HG03095 (cell line): Measurements from ENCODE around the gene CLDND2.
A peak's percentile ranks its signal among the peaks of the same experiment; 100 is the strongest.

Source experiments
- ATAC-seq: cut with Tn5 transposase; IDR thresholded peaks from one replicate; pipeline ENCODE4 v1.9.1; 2021; ENCODE audit warnings: moderate library complexity; ENCODE audit not compliant: unreplicated experiment

CLDND2 gene

DNA sequence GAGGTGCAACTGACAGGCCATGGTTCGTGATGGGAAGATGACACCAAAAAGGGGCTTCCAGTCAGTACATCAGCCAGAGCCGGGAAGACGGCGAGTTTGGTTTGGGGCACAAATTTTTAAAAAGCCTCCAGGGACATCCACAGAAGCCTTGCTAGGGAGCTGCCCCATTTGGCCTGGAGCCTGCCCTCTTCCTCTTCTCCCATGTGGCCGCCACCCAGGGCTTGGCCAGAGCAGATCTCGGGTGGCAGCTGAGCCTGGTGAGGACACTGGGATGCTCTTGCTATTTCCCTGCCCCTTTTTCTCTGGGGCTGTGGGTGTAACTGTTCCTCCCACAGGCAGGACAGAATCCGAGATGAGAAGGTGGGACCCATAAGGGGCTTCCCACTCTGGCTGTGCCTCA is 10.9 kb downstream of the CLDND2 start:
- no peak for ATAC-seq

DNA sequence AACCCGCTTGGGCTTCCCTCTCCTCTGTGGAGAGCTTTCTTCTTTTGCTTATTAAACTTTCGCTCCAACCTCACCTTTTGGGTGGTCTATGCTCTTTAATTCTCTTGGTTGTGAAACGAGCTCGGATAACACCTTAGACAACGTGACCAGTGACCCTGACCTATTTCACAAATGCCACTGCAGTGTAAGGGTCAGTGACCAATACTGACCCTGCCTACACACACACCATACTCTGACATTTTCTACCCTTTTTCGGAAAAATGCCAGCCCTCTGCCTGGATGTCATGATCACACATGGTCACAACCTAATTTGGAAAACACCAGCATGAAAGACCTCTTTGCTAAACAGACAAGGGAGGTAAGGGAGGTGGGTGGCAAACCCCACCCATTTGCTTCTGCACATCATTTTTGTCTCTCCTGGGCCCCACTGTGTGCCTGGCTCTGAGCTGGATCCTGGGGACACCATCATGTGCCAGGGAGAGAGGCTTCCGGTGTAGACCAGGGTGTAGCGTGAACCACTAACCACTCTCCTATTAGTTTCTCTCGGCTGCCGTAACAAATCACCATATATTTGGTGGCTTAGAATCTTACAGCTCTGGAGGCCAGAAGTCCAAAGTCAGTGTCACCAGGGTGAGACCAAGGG is 12.5 kb downstream of the CLDND2 start:
- no peak for ATAC-seq

DNA sequence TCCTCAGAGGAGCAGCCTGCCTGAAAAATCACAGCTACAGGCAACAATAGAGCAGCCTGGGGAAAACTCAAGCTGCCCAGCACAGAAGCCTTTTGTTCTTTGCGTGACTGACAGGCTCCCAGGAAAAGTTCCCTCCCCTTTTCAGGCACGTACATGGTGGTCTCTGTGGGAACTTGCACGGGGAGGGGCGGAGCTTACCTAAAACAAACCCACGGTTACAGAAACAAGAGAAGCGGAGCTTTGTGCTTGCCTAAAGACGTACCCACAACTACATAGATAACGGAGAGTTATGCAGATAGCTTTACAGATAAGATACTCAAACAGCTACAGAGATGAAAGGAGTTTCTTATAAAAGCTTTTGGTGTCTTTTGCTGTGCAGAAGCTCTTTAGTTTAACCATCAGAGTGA is 14.1 kb downstream of the CLDND2 start:
- ATAC-seq: no peak

DNA sequence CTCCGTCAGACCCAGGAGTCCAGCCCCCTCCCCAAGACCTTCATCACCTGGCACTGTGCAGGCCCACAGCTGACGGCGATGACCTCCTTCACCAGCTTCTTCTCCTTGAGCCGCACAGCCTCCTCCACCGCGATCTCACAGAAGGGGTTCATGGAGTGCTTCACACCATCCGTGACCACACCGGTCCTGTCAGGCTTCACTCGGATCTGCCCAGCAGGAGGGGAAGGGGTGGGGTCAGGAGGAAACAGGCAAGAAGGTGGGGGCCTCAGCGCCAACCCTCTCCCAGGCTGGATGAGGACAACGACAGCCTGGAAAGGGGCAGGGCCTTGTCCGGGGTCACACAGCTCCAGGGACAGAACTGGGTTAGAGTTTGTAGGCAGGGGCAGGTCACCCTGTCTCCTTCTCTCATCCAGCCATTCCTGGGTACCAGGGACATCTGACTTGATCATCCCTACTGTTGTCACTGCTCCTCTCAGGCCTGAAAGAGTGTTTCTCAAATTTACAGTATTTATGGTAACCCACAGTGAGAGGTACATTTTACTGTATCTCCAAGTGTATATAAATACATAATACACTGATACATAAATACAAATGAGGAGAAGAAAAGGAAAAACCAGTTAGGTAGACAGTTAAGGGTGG is 14.6 kb downstream of the CLDND2 start:
- no peak for ATAC-seq

DNA sequence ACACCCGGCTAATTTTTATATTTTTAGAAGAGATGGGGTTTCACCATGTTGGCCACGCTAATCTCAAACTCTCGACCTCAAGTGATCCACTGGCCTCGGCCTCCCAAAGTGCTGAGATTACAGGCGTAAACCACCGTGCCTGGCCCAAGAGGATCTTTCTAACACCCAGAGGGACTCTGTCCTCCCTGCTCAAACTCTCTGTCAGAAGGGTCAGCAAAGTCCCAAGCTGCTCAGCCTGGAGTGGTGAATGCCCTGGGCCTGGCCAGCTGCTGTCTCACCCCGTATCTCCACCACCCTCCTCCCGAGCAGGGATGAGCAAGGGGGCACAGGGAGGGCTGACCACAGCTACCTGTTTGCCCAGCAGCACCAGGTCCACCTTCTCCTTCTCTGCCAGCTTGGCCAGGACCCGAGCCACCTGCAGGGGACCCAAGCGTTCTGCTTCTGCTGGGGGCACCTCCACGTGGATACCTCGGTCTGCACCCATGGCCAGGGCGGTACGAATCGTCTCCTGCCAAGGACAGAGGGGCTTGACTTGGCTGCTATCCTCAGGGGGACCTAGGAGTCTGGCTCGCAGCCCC is 15.9 kb downstream of the CLDND2 start:
- no peak for ATAC-seq

DNA sequence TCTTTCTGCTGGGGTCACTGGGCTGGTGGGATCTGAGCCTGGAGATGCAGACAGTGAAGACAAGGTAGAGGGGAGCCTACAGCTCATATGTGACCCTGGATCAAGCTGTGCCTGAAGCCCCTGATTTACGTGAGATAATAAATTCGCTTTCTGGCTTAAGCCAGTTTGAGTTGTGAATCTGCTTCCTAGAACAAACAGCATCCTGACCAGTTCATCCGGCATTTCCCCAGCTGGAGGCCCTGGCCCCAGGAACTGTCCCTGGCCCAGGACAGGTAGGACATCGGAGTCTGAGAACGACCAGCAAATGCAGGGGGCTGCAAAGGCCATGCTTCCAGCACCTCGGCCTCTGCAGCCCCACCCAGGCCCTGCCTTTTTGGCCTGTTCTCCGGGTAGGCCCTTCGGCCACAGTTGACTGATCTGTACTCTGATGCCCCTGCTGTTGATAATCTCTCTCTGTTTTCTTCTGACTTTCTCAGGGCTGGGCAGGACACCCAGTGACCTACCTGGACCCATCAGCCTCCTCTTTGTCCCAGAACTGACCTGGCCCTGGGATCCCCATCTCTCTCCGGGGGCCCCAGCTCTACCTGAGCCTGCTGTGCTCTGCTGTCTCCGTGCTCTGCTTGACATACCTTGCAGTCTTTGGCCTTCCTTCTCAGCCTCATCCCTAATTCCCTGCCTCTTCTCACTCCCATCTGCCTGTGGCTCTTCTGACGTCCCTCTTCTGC is 17.4 kb downstream of the CLDND2 start:
- ATAC-seq: no peak

DNA sequence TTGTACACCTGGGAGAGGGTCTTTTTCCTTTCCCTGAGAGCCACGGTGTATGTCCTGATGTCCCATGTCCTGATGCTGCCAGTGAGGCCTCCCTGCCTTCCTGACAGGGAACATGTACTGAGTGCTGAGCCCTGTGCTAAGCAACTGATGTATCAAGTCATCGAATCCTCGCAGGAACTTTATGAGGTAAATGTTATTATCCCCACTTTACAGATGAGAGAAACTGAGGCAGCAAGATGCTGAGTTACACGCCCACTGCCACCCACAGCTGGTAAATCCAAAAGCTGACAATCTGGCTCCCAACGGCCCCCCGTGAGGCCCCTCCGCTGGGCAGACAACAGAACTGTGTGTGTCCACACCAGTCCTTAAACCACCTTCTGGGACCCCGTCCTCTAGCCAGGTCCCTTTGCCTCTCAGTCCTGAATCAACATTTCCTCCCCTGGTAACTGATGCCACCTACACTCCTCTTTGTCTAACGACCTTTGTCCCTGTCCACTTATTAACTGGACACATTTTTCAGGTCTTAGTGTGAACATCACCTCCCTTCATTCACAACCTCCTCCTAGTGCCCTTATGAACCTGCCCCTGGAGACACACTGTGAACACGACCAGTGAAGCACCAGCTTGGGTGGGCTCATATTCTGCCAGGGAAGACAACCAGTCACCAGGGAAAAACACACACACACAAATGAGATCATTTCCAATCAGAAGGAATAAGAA is 21.4 kb downstream of the CLDND2 start:
- no peak for ATAC-seq

DNA sequence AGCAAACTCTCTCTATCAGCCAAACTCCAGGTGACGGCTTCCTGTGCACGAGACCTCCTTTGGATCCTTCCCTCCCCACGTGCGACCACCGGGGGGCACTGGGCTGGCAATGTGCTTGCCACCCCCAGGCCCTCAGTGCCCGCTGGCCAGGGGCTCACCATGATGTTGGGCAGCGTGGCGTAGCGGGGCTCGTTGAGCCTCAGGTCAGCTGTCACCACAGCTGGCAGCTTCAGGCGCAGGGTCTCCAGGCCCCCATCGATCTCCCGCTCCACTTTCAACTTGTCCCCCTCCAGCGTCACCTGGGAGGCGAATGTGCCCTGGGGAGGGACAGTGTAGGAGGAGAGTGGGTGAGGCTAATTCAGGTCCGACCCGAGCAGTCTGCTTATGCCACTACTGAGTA is 22.1 kb downstream of the CLDND2 start:
- ATAC-seq: no peak

DNA sequence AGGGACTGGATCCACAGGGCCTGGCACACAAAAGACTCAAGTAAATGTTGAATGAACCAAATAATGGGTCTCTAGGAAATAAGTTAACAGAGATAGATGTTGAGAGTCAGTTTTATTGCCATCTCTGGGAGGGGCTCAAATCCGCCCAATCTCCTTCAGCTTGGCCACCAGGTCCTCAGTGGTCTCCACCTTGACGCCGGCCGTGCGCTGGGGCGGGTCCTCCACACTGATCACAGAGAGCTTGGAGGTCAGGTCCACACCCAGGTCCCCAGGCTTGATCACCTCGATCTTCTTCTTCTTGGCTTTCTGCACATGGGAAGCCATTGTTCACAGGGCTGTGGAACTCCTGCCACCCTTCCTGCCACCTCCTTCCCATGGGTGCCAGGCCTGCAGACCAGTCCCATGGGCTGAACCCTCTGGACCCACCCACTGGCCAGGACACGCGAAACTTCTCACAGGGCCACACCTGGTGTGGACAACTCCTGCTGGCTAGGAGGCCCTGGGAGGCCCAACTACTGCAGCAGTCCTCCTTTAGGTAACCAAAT is 23.7 kb downstream of the CLDND2 start:
- ATAC-seq: no peak

DNA sequence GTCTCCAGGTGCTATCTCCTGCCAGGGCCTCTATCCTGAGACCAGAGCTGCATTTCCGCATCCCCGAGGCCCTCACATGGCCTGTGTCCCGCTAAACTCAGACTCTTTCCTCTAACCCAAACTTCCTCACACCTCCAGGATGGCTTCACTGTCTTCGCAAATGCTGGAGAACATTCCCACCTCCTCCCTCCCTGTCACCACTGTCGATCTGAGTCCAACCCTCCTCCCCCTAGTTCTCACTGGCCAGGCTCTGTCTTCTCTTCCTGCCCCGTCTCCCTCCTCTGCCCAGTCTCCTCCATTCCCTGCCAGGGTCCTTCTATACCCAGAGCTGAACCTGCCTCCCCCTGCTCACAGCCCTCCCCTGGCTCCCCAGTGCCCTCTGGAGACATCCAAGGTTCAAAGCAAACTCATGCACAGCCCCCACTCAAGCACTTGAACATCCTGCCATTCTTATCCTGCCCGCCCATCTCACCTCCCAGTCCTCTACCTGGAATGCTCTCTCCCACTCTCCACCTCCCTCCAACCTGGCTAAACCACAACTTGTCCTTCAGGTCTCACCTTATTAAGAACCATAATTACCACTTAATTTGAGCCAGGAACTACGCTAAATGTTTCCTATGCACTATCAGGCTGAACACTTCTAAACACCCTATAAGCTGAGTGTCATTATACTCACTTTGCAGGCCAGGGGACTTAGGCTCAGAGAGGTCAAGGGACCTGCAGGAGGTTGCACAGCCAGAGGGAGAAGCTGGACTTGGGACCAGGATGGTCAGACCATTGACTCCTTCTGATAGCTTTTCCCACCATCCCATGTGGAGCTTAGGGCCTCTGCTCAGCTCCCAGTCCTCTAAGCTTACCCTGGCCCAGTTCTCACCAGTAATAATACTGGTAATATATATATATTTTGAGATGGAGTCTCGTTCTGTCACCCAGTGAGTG is 25.9 kb downstream of the CLDND2 start:
- ATAC-seq: no peak

DNA sequence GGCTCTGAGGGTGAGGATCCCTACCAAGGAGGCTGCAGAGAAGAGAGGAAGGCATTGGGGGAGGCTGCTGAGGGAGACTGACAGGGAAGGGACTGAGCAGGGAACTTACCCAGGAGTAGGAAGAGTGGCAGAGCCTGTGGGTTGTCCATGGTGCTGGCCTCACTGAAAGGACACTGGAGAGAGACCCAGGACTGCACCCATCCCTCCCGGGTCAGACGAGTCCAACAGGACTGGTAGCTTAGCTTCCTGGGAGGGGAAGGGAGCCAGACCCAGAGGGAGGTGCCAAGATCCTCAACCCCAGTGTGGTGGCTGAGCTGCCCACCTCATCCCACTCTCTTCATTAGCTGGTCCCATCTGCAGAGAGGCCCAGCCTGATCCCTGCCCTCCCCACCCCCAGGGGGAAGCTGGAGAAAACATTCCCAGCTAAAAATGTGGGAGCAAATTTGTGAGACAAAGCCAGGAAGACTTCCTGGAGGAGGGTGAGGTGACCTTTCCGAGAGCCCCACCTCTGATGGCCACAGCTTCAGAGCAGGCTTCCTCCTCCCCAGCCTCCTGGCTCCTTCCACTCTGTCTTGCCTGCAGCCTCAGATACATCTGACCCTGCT is 26.7 kb downstream of the CLDND2 start, which contains the start of gene VSIG10L:
TSS of gene VSIG10L (minus strand) at position 164 of the 605 bp plus-strand sequence. CDS start at position 149, 15 bp downstream.
- ATAC-seq: no peak

DNA sequence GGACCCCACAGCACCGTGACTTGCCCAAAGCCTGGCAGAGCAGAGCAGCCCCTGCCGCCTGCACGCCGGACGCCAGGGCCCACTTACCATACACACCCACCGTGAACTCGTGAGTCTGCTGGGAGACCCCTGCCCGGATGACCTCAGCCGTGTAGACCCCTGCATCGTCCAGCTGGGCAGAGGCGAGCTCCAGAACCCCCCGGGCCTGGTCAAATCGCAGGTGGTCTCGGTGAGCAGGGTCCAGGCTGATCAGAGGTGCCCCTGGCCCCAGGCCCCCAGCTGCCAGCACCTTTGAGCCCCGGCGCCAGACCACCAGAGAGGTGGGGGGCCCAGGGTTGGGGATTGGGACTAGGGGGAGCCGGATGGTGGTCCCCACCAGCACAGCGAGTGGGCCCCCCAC is 27.7 kb downstream of the CLDND2 start:
- no peak for ATAC-seq

DNA sequence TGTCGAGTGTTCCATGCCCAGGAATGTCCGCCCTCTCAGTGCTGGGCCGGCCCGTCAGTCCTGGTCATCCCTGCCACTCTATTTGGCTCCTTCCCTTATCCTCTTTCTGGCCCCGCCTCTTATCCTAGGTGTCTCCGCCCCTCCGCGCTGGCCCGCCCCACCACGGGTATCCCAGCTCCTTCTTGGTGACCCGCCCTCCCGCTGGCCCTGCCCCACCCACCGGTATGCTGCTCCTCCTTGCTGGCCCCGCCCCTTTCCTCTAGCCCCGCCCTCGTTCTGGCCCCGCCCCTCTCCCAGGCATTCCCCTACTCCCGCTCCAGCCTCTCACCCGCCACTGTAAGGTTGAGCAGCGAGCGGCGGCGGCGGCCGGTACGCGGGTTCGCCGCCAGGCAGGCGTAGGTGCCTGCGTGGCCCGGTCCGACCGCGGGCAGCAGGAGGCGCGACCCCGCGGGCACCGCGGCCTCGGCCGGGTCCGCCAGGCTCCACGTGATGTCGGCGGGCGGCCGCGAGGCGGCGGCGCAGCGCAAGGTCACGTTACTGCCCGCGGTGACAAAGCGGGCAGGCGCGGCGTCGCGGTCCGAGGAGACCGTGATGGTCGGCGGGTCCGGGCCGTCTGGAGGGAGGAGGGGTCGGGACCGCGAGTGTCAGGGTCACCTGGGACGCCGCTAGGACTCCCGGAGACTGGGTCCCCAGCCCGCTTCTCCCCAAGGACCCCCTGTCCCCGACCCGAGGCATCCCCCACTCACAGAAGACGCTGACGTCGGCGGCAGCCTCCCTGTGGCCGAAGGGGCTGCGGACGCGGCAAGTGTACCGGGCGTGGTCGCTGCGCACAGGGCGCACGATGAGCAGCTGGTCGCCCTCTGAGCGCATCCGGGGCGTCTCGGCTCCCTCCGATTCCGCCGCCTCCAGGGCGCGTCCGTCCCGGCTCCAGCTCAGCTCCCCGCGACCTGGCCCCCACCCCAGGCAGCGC is 28.8 kb downstream of the CLDND2 start:
- no peak for ATAC-seq

DNA sequence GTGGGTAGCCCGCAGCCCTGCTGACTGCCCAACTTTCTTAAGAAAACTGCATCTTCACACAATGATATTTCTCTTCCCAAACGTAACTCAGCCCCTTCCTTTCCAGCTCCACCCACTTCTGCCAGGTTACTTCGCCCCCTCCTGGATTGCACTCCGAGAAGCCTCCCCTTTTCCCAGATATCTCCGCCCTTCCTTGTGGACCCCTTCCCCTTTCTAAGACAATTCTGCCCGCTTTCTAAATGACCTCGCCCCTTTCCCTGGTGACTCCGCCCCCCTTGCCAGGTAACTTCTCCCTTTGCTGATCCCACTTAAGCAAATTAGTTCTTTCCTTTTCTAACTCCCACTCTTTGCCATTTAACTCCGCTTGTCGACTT is 29.5 kb downstream of the CLDND2 start:
- ATAC-seq: no peak

DNA sequence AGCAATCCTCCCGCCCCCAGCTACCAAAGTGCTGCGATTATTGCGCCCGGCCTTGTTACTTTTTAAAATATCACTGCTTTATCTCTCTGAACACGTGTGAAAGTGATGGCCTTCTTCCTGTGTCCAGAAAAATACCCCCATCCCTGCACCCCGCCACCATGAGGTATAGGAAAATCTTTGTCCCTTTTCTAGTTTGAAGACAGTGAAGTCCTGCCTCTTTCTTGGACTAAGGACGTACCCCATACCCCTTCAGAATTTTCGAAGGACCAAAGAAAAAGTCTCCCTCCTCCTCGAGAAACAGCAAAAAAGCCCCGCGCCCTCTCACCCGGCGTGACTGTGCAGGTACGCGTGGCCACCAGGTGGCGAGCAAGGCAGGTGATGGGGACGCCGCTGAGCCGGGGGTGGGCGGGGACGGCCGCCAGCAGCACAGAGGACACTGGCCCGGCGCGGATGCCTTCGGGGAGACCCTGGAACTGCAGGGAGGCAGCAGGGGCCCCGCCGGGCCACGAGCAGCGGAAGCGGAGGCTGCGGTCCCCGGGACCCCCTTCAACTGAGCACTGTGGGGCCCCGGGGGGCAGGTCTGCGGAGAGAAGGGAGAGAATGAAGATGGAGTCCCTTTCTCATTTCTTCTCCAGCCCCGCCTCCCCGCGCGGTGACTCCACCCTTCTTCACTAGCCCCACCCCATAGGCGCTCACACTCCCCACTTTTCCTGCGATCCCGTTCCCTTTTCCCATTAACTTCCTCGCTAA is 30.1 kb downstream of the CLDND2 start:
- peak; percentile 55 for ATAC-seq

DNA sequence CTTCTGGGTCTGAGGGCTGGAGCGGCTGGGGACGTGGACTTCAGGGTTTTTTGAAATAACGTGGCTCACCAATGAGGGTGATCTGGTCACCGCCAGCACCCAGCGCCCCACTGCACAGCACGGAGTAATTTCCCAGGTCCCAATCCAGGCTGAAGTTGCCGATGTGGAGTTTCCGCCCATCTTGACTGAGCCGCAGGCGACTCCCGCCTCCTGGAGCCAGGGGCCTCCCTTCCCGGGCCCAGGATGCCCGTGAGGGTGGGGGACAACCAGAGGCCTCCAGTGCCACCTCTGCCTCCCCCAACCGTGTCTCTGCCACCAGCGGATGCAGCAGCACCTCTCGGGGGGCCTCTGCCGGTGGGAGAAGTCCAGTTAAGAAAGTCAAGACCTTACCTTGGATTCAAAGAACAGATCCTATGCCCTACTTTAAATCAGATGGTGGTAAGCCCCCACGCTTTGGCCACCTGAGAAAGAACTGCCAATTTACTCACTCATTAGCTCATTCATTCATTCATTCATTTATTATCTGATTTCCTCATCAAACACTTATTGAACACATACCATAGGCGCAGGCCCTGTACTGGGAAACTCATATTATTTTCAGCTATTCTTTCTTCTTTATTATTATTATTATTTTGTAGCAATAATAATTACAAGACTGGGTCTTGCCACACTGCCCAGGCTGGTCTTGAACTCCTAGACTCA is 30.8 kb downstream of the CLDND2 start:
- ATAC-seq: no peak
